Endodermal cell (in vitro differentiated cells): ENCODE measurements around the gene CLDND2. TPM values are rescaled to one million over a fixed set of nuclear protein-coding genes. Genes with fewer than 3 reads are reported as not detected.

Experiments used
- DNase-seq: peaks from one replicate; pipeline ENCODE4 v3.0.0-alpha.2; 2017
- H3K27ac ChIP-seq: 2 replicates; pipeline ENCODE4 v1.5.1; 2013; ENCODE audit warnings: mild to moderate bottlenecking, low read depth, low read length, moderate library complexity
- H3K27me3 ChIP-seq: 2 replicates; pipeline ENCODE4 v1.6.1; 2013; ENCODE audit warnings: mild to moderate bottlenecking, low read length, moderate library complexity; ENCODE audit not compliant: insufficient read depth, control insufficient read depth, poor library complexity, severe bottlenecking
- H3K36me3 ChIP-seq: 2 replicates; pipeline ENCODE4 v1.7.0; 2013; ENCODE audit warnings: mild to moderate bottlenecking, low read length, moderate library complexity; ENCODE audit not compliant: control insufficient read depth, insufficient read depth
- H3K4me1 ChIP-seq: one replicate; pipeline ENCODE4 v1.7.0; 2013; ENCODE audit warnings: low read length; ENCODE audit not compliant: control insufficient read depth, insufficient read depth
- H3K4me3 ChIP-seq: 2 replicates; pipeline ENCODE4 v1.5.1; 2013; ENCODE audit warnings: mild to moderate bottlenecking, low read length, moderate library complexity
- H3K9ac ChIP-seq: 2 replicates; pipeline ENCODE4 v1.6.1; 2013; ENCODE audit warnings: mild to moderate bottlenecking, low read length, moderate library complexity; ENCODE audit not compliant: poor library complexity, severe bottlenecking; ENCODE audit errors: extremely low read depth
- H3K9me3 ChIP-seq: 2 replicates; pipeline ENCODE4 v1.6.1; 2013; ENCODE audit warnings: mild to moderate bottlenecking, low read length, moderate library complexity; ENCODE audit not compliant: control insufficient read depth
- H3K27ac Mint-ChIP-seq: 2 replicates; pipeline ENCODE4 v1.8.0; 2020; ENCODE audit warnings: mixed read lengths
- H3K27me3 Mint-ChIP-seq: 2 replicates; pipeline ENCODE4 v1.8.0; 2021; ENCODE audit warnings: mild to moderate bottlenecking, mixed read lengths; ENCODE audit not compliant: insufficient read depth
- H3K36me3 Mint-ChIP-seq: 2 replicates; pipeline ENCODE4 v1.8.0; 2020; ENCODE audit warnings: low read depth, mixed read lengths
- H3K4me1 Mint-ChIP-seq: 2 replicates; pipeline ENCODE4 v1.8.0; 2020; ENCODE audit warnings: mixed read lengths
- H3K4me3 Mint-ChIP-seq: 2 replicates; pipeline ENCODE4 v1.8.0; 2020; ENCODE audit warnings: mild to moderate bottlenecking, moderate library complexity, mixed read lengths
- H3K9me3 Mint-ChIP-seq: 2 replicates; pipeline ENCODE4 v1.8.0; 2020; ENCODE audit warnings: mild to moderate bottlenecking, mixed read lengths
- WGBS, 2 experiments: methylation state at CpG; one replicate each; pipeline versions ENCODE4 v1.1.5 to v1.1.7; 2013; ENCODE audit warnings: missing lambda C conversion rate in 2 of 2, mixed read lengths in 1 of 2; ENCODE audit not compliant: insufficient coverage in 1 of 2, insufficient read length in 1 of 2; 5-methylcytosine and 5-hydroxymethylcytosine counted together
- total RNA-seq, 2 donors: library from RNA; stranded (reverse); fragmentation: NEBNext Ultra II Directional in 1 of 2; extraction: Animal tissue kit (Norgen Biotek cat#: 25700) in 1 of 2; gene quantifications; 2 replicates in 1 of 2; 3 replicates in 1 of 2; pipeline ENCODE4 v1.2.1, GENCODE V29; 2021
- TF ChIP-seq, protein P1 (sequence below): fragments of 200-600 bp; sonication (generic); conservative IDR thresholded peaks from 2 replicates; pipeline ENCODE4 v1.5.0; 2021; ENCODE audit warnings: antibody characterized with exemption, mild to moderate bottlenecking

The CLDND2 gene
- total RNA-seq, 2 donors from 2014 or later: 1.3 to 2.5 TPM

DNA sequence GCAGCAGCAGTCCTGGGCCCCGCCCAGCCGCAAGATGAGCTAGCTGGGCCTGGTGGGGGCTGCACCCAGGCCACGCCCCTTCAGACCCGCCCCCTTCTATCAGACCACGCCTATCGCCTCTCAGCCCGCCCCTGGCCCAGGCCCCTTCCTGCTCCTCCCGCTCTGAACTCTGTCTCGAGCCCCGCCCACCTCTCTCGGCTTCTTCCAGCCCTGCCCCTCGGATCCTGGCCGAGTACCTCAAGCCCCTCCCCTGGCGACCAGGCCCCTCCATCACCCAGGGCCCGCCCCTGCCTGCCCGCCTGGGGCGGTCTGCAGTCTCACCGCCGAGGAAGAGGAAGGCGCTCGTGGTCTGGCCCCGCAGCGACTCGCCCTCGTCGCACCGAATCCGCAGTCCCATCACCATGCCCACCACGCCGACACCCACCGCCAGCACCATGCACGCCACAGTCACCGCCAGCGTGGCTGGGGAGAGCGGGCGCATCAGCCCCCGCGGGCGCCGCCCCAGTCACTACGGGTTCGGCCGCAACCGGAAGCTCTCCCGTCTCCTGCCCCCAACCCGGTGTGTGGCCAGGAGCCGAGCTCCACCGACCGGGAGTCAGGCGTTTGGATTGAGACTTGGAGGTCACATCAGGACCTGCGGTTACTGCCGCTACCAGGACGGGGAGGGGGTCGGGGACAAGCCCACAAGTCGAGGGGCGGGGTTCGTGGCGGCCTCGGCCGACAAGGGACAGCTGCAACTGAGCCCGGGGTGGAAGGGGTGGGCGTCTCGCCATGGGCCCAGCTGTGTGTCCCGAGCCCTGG lies 1.0 kb downstream of the CLDND2 start:
- H3K27me3 Mint-ChIP-seq: peaks cover 5% of the 10 kb centered on the region
- Histone ChIP-seq H3K9ac (peak overlapping the region; percentile 86), H3K4me3 (peak overlapping the region; percentile 94), H3K4me1 (peaks cover 17% of the 10 kb centered on the region), H3K27me3 (no peaks in the 10 kb centered on the region), H3K36me3 (no peaks in the 10 kb centered on the region), H3K27ac (peak overlapping the region; percentile 96), H3K9me3 (no peaks in the 10 kb centered on the region)
- peak overlapping the region; percentile 99 for H3K27ac Mint-ChIP-seq
- WGBS, 2 experiments: 0 to 1% methylated on average over 5 to 64 of the region's 64 CpGs
- H3K9me3 Mint-ChIP-seq: no peaks in the 10 kb centered on the region
- H3K36me3 Mint-ChIP-seq: no peaks in the 10 kb centered on the region
- TF ChIP-seq, protein P1, sequence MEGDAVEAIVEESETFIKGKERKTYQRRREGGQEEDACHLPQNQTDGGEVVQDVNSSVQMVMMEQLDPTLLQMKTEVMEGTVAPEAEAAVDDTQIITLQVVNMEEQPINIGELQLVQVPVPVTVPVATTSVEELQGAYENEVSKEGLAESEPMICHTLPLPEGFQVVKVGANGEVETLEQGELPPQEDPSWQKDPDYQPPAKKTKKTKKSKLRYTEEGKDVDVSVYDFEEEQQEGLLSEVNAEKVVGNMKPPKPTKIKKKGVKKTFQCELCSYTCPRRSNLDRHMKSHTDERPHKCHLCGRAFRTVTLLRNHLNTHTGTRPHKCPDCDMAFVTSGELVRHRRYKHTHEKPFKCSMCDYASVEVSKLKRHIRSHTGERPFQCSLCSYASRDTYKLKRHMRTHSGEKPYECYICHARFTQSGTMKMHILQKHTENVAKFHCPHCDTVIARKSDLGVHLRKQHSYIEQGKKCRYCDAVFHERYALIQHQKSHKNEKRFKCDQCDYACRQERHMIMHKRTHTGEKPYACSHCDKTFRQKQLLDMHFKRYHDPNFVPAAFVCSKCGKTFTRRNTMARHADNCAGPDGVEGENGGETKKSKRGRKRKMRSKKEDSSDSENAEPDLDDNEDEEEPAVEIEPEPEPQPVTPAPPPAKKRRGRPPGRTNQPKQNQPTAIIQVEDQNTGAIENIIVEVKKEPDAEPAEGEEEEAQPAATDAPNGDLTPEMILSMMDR: no peak
- peaks cover 31% of the 10 kb centered on the region for H3K4me1 Mint-ChIP-seq
- peak; percentile 100 for DNase-seq
- H3K4me3 Mint-ChIP-seq: peak overlapping the region; percentile 99

DNA sequence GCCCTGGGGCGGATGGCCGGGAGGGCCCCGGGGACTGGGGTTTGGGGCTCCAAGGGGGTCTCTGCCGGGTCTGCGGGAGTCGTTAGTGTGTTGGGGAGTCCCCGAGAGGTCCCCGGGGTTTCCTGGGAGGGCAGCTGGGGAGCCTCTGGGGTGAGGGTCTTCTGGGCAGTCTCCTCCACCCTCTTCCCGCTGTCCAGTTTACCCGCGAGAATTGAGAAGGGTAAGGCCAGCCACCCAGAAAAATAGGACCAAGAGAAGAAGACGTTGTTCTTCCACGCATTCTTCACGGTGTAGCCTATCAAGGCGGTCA lies 1.6 kb downstream of the CLDND2 start:
- H3K36me3 Mint-ChIP-seq: no peaks in the 10 kb centered on the region
- H3K4me3 Mint-ChIP-seq: peak overlapping the region; percentile 99
- TF ChIP-seq, protein P1: no peak
- peak overlapping the region; percentile 94 for H3K4me3 ChIP-seq
- 0% methylated on average over 3 to 15 of the region's 15 CpGs for WGBS, 2 experiments
- peaks cover 4% of the 10 kb centered on the region for H3K27me3 Mint-ChIP-seq
- H3K27me3 ChIP-seq: no peaks in the 10 kb centered on the region
- peak overlapping the region; percentile 99 for H3K27ac Mint-ChIP-seq
- peak overlapping the region; percentile 78 for H3K27ac ChIP-seq
- H3K36me3 ChIP-seq: no peaks in the 10 kb centered on the region
- peaks cover 17% of the 10 kb centered on the region for H3K4me1 ChIP-seq
- H3K9ac ChIP-seq: peak overlapping the region; percentile 86
- DNase-seq: no peak
- no peaks in the 10 kb centered on the region for H3K9me3 Mint-ChIP-seq
- no peaks in the 10 kb centered on the region for H3K9me3 ChIP-seq
- H3K4me1 Mint-ChIP-seq: peaks cover 36% of the 10 kb centered on the region

DNA sequence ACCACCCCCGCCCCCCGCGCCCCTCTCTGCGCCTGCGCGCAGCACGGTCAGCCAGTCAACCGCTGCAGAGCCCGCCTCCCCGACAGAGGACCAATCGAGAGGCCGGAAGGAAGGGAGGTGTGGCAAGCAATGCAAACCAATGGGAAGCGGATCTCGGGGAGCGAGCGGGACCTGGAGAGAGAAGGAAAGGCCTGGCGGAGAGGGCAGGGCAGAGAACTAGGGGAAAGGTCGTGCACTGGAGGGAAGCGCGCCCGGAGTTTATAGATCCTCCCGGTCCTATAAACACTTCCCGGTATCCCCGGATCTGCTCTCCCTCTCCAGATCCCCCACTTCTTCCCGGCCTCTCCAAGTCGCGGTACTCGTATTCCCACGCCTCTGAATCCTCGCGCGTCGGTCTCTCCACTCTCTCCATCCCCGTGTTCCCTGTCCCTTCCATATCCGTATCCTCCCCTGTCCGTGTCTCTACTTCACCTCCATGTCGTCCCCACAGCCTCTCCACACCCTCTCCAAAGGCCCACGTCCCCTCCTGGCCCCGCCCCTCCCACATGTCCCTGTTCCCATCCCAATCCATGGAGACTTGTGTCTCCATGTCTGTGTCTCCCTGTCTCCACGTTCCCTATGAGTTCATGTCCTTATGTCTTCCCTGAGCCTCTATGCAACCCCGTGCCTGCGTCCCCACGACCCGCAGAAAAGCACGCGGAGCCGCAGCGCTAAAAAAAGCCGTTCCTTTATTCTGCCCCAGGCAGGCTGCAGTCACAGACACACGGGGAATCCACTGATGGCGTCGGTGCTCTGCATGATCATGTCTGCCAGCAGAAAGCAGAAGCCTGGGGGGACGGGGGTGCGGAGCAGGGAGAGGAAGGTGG lies 2.2 kb downstream of the CLDND2 start:
- Mint-ChIP-seq H3K4me1 (peaks cover 39% of the 10 kb centered on the region), H3K27ac (peak overlapping the region; percentile 99), H3K4me3 (peak overlapping the region; percentile 99), H3K9me3 (no peaks in the 10 kb centered on the region), H3K36me3 (no peaks in the 10 kb centered on the region), H3K27me3 (peaks cover 4% of the 10 kb centered on the region)
- H3K4me1 ChIP-seq: peaks cover 17% of the 10 kb centered on the region
- no peaks in the 10 kb centered on the region for H3K36me3 ChIP-seq
- peak overlapping the region; percentile 86 for H3K9ac ChIP-seq
- H3K27ac ChIP-seq: peak overlapping the region; percentile 78
- H3K4me3 ChIP-seq: peak overlapping the region; percentile 94
- WGBS, 2 experiments: 0% methylated on average over 28 to 54 of the region's 54 CpGs
- no peaks in the 10 kb centered on the region for H3K9me3 ChIP-seq
- no peaks in the 10 kb centered on the region for H3K27me3 ChIP-seq
- TF ChIP-seq, protein P1: no peak
- DNase-seq: peak; percentile 100
